IMR-90 (cell line): ENCODE measurements around the gene HGD. TPM values are rescaled to one million over a fixed set of nuclear protein-coding genes. Genes with fewer than 3 reads are reported as not detected.
A peak's percentile ranks its signal among the peaks of the same experiment; 100 is the strongest.

ENCODE experiments used
- ATAC-seq: fragments of 200-7000 bp; cut with Tn5 transposase; 2 replicates; pipeline ENCODE4 v1.9.1; 2020; ENCODE audit warnings: low read depth, mild to moderate bottlenecking, moderate library complexity
- BruUV-seq: library from RNA; stranded (reverse); fragments of 400-500 nt; replicated peaks from 2 replicates; lab custom pipeline; 2021; lab: Mats Ljungman, UMichigan
- CTCF ChIA-PET: fragments of 300-600 bp; formaldehyde crosslinking; extraction: SDS; loops from one replicate; lab custom pipeline; 2021; ENCODE audit warnings: antibody characterized with exemption; lab: Yijun Ruan, JAX
- POLR2A ChIA-PET: fragments of 300-600 bp; sonication (Branson Sonifier 250); formaldehyde crosslinking; loops from one replicate; lab custom pipeline; 2022; ENCODE audit warnings: antibody characterized with exemption; ENCODE audit not compliant: unreplicated experiment; lab: Charles Lee
- DNase-seq: peaks from one replicate; pipeline ENCODE4 v3.0.0; 2013
- H2AFZ ChIP-seq: replicated peaks from 2 replicates; pipeline ENCODE3; 2013; ENCODE audit warnings: low read length, mild to moderate bottlenecking; ENCODE audit not compliant: poor library complexity
- H2AK5ac ChIP-seq: 2 replicates; pipeline ENCODE4 v1.6.1; 2013; ENCODE audit warnings: low read depth, low read length, inconsistent platforms
- H2AK9ac ChIP-seq: replicated peaks from 2 replicates; pipeline ENCODE3; 2013; ENCODE audit warnings: mild to moderate bottlenecking, low read depth, low read length, moderate library complexity; ENCODE audit not compliant: poor library complexity
- H2BK120ac ChIP-seq: 2 replicates; pipeline ENCODE4 v1.6.1; 2013; ENCODE audit warnings: low read depth, low read length, inconsistent platforms
- H2BK15ac ChIP-seq: 3 replicates; pipeline ENCODE4 v1.6.1; 2013; ENCODE audit warnings: low read depth, low read length, inconsistent platforms
- H2BK20ac ChIP-seq: 2 replicates; pipeline ENCODE4 v1.6.1; 2013; ENCODE audit warnings: low read depth, mild to moderate bottlenecking, inconsistent platforms, low read length, moderate library complexity
- H2BK5ac ChIP-seq: 2 replicates; pipeline ENCODE4 v1.6.1; 2013; ENCODE audit warnings: mild to moderate bottlenecking, low read depth, low read length, inconsistent platforms; ENCODE audit not compliant: poor library complexity, severe bottlenecking
- H3K14ac ChIP-seq: replicated peaks from 2 replicates; pipeline ENCODE4 v1.6.1; 2013; ENCODE audit warnings: low read depth, low read length, inconsistent platforms
- H3K18ac ChIP-seq: 2 replicates; pipeline ENCODE4 v1.6.1; 2013; ENCODE audit warnings: low read depth, low read length, control low read depth
- H3K23ac ChIP-seq: 2 replicates; pipeline ENCODE4 v1.6.1; 2013; ENCODE audit warnings: low read depth, low read length, inconsistent platforms
- H3K27ac ChIP-seq: 2 replicates; pipeline ENCODE4 v1.5.1; 2013; ENCODE audit warnings: mild to moderate bottlenecking, control low read depth, low read length; ENCODE audit not compliant: insufficient read depth
- H3K27me3 ChIP-seq: 2 replicates; pipeline ENCODE4 v1.6.1; 2013; ENCODE audit warnings: low read length; ENCODE audit not compliant: control insufficient read depth, insufficient read depth
- H3K36me3 ChIP-seq: 2 replicates; pipeline ENCODE4 v1.6.1; 2013; ENCODE audit warnings: low read length, mixed read lengths; ENCODE audit not compliant: control insufficient read depth, insufficient read depth
- H3K4ac ChIP-seq: 2 replicates; pipeline ENCODE4 v1.6.1; 2013; ENCODE audit warnings: low read depth, low read length, inconsistent platforms
- H3K4me1 ChIP-seq: 2 replicates; pipeline ENCODE4 v1.6.1; 2013; ENCODE audit warnings: low read length, mixed read lengths; ENCODE audit not compliant: control insufficient read depth, insufficient read depth
- H3K4me2 ChIP-seq: 2 replicates; pipeline ENCODE4 v1.6.1; 2013; ENCODE audit warnings: low read depth, mild to moderate bottlenecking, control low read depth, low read length, moderate library complexity
- H3K4me3 ChIP-seq: 2 replicates; pipeline ENCODE4 v1.5.1; 2013; ENCODE audit warnings: low read depth, mild to moderate bottlenecking, control low read depth, low read length, moderate library complexity; ENCODE audit not compliant: insufficient read depth
- H3K56ac ChIP-seq: 2 replicates; pipeline ENCODE4 v1.6.1; 2013; ENCODE audit warnings: low read length, inconsistent platforms; ENCODE audit not compliant: insufficient read depth; ENCODE audit errors: extremely low read depth
- H3K79me1 ChIP-seq, 2 experiments: 2 replicates each; pipeline ENCODE4 v1.6.1; 2013; ENCODE audit warnings: low read length in 2 of 2, inconsistent platforms in 1 of 2, low read depth in 1 of 2
- H3K9ac ChIP-seq: 2 replicates; pipeline ENCODE4 v1.6.1; 2013; ENCODE audit warnings: low read depth, low read length, control low read depth
- H3K9me1 ChIP-seq: 2 replicates; pipeline ENCODE4 v1.6.1; 2013; ENCODE audit warnings: low read length, inconsistent platforms; ENCODE audit not compliant: insufficient read depth
- H3K9me3 ChIP-seq: 2 replicates; pipeline ENCODE4 v1.6.1; 2013; ENCODE audit warnings: low read length; ENCODE audit not compliant: control insufficient read depth, insufficient read depth
- H4K20me1 ChIP-seq: 2 replicates; pipeline ENCODE4 v1.6.1; 2013; ENCODE audit warnings: low read length, inconsistent platforms; ENCODE audit not compliant: insufficient read depth
- H4K5ac ChIP-seq: 2 replicates; pipeline ENCODE4 v1.6.1; 2013; ENCODE audit warnings: mild to moderate bottlenecking, low read depth, low read length, control low read depth
- H4K8ac ChIP-seq, 2 experiments: 2 replicates each; pipeline ENCODE4 v1.6.1; 2013; ENCODE audit warnings: low read depth in 2 of 2, low read length in 2 of 2, control low read depth in 1 of 2, inconsistent platforms in 1 of 2
- H4K91ac ChIP-seq: 2 replicates; pipeline ENCODE4 v1.6.1; 2013; ENCODE audit warnings: low read depth, low read length, inconsistent platforms; ENCODE audit not compliant: insufficient read depth
- CEBPB ChIP-seq: IDR thresholded peaks from 2 replicates; pipeline ENCODE4 v1.6.1; 2012; ENCODE audit warnings: low read depth, low read length, improper control_type of control experiment
- MAFK ChIP-seq: IDR thresholded peaks from 2 replicates; pipeline ENCODE4 v1.6.1; 2012; ENCODE audit warnings: low read depth, low read length, improper control_type of control experiment
- MXI1 ChIP-seq: IDR thresholded peaks from 2 replicates; pipeline ENCODE4 v1.6.1; 2012; ENCODE audit warnings: low read depth, mild to moderate bottlenecking, low read length, moderate library complexity, borderline replicate concordance
- WGBS, 2 experiments: methylation state at CpG; one replicate each; pipeline versions ENCODE4 v1.1.5 to v1.1.7; 2013; ENCODE audit warnings: missing lambda C conversion rate in 2 of 2; ENCODE audit not compliant: insufficient read length in 1 of 2; ENCODE audit errors: extremely low coverage in 2 of 2; 5-methylcytosine and 5-hydroxymethylcytosine counted together
- dilution Hi-C: fragments of 300-500 bp; cut with HindIII; formaldehyde crosslinking; loops from one replicate; pipeline ENCODE4 v1.14.3; 2018; ENCODE audit warnings: low sequenced_read_pairs; ENCODE audit not compliant: unreplicated experiment
- in situ Hi-C: fragments of 300-500 bp; cut with MboI; formaldehyde crosslinking; loops from 3 replicates; pipeline ENCODE4 v1.14.3; 2019; ENCODE audit warnings: low sequenced_read_pairs, inconsistent platforms, mixed read lengths
- intact Hi-C: fragments of 100-400 bp; cut with micrococcal nuclease; formaldehyde crosslinking; loops from 2 replicates; pipeline ENCODE4 v1.10.0; 2022
- polyA plus RNA-seq, 3 experiments: library from polyadenylated mRNA; depleted of rRNA; stranded (reverse); fragments of >200 nt; gene quantifications; 2 replicates each; pipeline ENCODE4 v1.2.3, GENCODE V29; 2012; ENCODE audit warnings: low replicate concordance in 1 of 3
- total RNA-seq: library from RNA; depleted of rRNA; stranded (reverse); fragments of >200 nt; gene quantifications from 2 replicates; pipeline ENCODE4 v1.2.3, GENCODE V29; 2012

Gene HGD
- total and polyA plus RNA-seq, 2 of the 4 experiments (the other 2 are of a cell fraction): 0.14 TPM; not detected in 1

GRCh38 chr3:120680193-120680894 is 1.7 kb downstream of the HGD start:
- no peak overlapping the region for H3K27ac ChIP-seq
- no peaks in the 10 kb centered on the region for H3K9me1 ChIP-seq
- DNase-seq: no peak
- no peak overlapping the region for H2BK20ac ChIP-seq
- no peaks in the 10 kb centered on the region for H4K20me1 ChIP-seq
- no peak overlapping the region for H3K4me2 ChIP-seq
- no peak overlapping the region; the same call in 1 of the 2 replicates for H4K91ac ChIP-seq
- no peak overlapping the region for H3K14ac ChIP-seq
- H3K4ac ChIP-seq: no peak overlapping the region
- H2AK9ac ChIP-seq: no peak overlapping the region
- no peak overlapping the region for H3K56ac ChIP-seq
- no peaks in the 10 kb centered on the region for H3K9me3 ChIP-seq
- WGBS, 2 experiments: 100% methylated on average over 1 of the region's 3 CpGs; no CpG with 5 or more reads in 1 of the 2 experiments
- H2AFZ ChIP-seq: no peak overlapping the region
- intact Hi-C loops: no loop called here
- no peak overlapping the region for H4K8ac ChIP-seq
- H2AK5ac ChIP-seq: 0 out of 2 replicates have a peak overlapping the region, but pooled peaks have one; percentile 2
- no TSS peak for BruUV-seq
- no peak overlapping the region for H2BK120ac ChIP-seq
- dilution Hi-C loops: no loop called here
- H3K79me1 ChIP-seq: no peaks in the 10 kb centered on the region
- H3K27me3 ChIP-seq: no peaks in the 10 kb centered on the region
- TF ChIP-seq MXI1 (no peak), CEBPB (peak; percentile 34; the same call in 1 of the 2 replicates), MAFK (no peak)
- no peak overlapping the region for H3K4me3 ChIP-seq
- no peak overlapping the region for H3K9ac ChIP-seq
- H3K4me1 ChIP-seq: peaks cover 5% of the 10 kb centered on the region; the same call in 1 of the 2 replicates
- H3K23ac ChIP-seq: no peak overlapping the region
- H3K36me3 ChIP-seq: no peaks in the 10 kb centered on the region
- H2BK5ac ChIP-seq: no peak overlapping the region
- in situ Hi-C loops: no loop called here
- H4K5ac ChIP-seq: no peak overlapping the region
- no peak overlapping the region for H2BK15ac ChIP-seq
- ChIA-PET CTCF (no interaction called here), POLR2A (no interaction called here)
- no peak overlapping the region for H3K18ac ChIP-seq
- ATAC-seq: no peak
